Measurements from ENCODE around the gene ZNF837.

Gene ZNF837

DNA sequence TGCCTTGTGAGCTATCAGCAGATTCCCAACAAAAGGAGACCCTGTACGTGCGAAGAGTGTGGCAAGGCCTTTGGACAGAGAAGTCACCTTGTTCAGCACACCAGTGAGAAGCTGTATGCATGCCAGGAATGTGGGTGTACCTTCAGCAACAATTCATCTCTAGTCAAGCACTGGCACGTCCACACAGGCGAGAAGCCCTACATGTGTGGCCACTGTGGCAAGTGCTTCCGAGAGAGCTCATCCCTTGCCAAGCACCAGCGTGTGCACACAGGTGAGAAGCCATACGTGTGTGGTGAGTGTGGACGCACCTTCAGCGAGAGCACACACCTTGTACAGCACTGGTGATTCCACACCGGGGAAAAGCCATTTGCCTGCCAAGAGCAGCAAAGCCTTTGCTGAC is 61.6 kb downstream of the ZNF837 start:
- Histone ChIP-seq H3K4me3 (ENCODE audit: low read depth, low read length) (no peak overlapping the region), H3K27me3 (no peaks in the 10 kb centered on the region), H3K36me3 (peaks cover 24% of the 10 kb centered on the region), H3K4me1 (no peaks in the 10 kb centered on the region), H3K9me3 (no peaks in the 10 kb centered on the region)
- DNase-seq = no peak
- TF ChIP-seq, protein P1, sequence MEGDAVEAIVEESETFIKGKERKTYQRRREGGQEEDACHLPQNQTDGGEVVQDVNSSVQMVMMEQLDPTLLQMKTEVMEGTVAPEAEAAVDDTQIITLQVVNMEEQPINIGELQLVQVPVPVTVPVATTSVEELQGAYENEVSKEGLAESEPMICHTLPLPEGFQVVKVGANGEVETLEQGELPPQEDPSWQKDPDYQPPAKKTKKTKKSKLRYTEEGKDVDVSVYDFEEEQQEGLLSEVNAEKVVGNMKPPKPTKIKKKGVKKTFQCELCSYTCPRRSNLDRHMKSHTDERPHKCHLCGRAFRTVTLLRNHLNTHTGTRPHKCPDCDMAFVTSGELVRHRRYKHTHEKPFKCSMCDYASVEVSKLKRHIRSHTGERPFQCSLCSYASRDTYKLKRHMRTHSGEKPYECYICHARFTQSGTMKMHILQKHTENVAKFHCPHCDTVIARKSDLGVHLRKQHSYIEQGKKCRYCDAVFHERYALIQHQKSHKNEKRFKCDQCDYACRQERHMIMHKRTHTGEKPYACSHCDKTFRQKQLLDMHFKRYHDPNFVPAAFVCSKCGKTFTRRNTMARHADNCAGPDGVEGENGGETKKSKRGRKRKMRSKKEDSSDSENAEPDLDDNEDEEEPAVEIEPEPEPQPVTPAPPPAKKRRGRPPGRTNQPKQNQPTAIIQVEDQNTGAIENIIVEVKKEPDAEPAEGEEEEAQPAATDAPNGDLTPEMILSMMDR (IDR thresholded peaks at IDR 0.05; ENCODE audit: low read depth, low read length) = no peak

DNA sequence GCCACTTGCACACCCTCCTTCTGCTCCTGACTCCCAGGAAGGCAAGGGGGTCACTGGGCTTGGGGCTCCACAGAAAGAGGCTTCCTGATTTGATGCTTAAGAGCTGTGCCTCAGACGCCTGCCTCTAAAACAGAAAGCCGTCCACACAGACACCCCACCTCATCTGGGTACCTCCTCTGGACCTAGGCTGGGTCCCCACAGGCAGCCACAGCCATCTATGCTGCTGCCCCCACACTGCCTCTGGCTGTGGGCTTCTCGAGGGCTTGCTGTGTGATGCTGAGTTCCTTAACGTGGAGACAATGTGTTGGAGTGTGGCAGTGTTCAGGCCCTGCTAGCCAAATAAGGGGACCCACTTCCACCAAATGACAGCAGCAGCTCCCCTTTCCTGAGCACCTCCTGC is 62.5 kb downstream of the ZNF837 start:
- TF ChIP-seq, protein P1 (IDR thresholded peaks at IDR 0.05; ENCODE audit: low read depth, low read length) = no peak
- no peaks in the 10 kb centered on the region for H3K4me1 ChIP-seq
- H3K9me3 ChIP-seq = no peaks in the 10 kb centered on the region
- H3K27me3 ChIP-seq = no peaks in the 10 kb centered on the region
- DNase-seq = no peak
- H3K4me3 ChIP-seq (ENCODE audit: low read depth, low read length) = no peak overlapping the region
- peaks cover 33% of the 10 kb centered on the region for H3K36me3 ChIP-seq
